SW 1271 (cell line): ENCODE results near the gene SLC25A47.
"Not testable (repeated sequence)": the region's sequence is repeated elsewhere in the genome, so short reads cannot be mapped to it uniquely, and the experiment has no call there.

Source experiments
- DNase-seq, 2 experiments: peaks; one replicate each; lab custom pipeline; 2025; lab: John Stamatoyannopoulos, UW

Gene SLC25A47

GRCh38 chr14:100289916-100290606 is 33.1 kb upstream of the SLC25A47 start:
- no peak for DNase-seq

GRCh38 chr14:100290607-100291304 is 32.4 kb upstream of the SLC25A47 start:
- no peak for DNase-seq

GRCh38 chr14:100291305-100292075 is 31.6 kb upstream of the SLC25A47 start:
- DNase-seq: no peak

GRCh38 chr14:100292301-100292775 is 30.8 kb upstream of the SLC25A47 start:
- no peak for DNase-seq

GRCh38 chr14:100292776-100293461 is 30.2 kb upstream of the SLC25A47 start:
- DNase-seq: no peak

- no peak for DNase-seq
These were observed 29.5 kb upstream of the SLC25A47 start for GRCh38 chr14:100293497-100294212.

GRCh38 chr14:100294213-100294962 is 28.8 kb upstream of the SLC25A47 start:
- DNase-seq: no peak

- DNase-seq: no peak
These were observed 28.2 kb upstream of the SLC25A47 start for GRCh38 chr14:100294963-100295330.

- DNase-seq: no peak
These were observed 27.6 kb upstream of the SLC25A47 start for GRCh38 chr14:100295376-100296105.

GRCh38 chr14:100296106-100296651 is 27.0 kb upstream of the SLC25A47 start:
- DNase-seq: no peak

GRCh38 chr14:100296729-100297128 is 26.4 kb upstream of the SLC25A47 start:
- not testable (repeated sequence) for DNase-seq

GRCh38 chr14:100297320-100298300 is 25.5 kb upstream of the SLC25A47 start:
- DNase-seq: no peak

- DNase-seq: no peak
These were observed 24.4 kb upstream of the SLC25A47 start for GRCh38 chr14:100298551-100299237.

GRCh38 chr14:100299238-100299560 is 23.9 kb upstream of the SLC25A47 start:
- DNase-seq: no peak

- DNase-seq: no peak
These were observed 20.5 kb upstream of the SLC25A47 start for GRCh38 chr14:100302616-100303015.

GRCh38 chr14:100303179-100303578 is 20.0 kb upstream of the SLC25A47 start:
- no peak for DNase-seq

GRCh38 chr14:100303925-100304324 is 19.2 kb upstream of the SLC25A47 start:
- DNase-seq: no peak

- no peak for DNase-seq
These were observed 18.3 kb upstream of the SLC25A47 start for GRCh38 chr14:100304825-100305323.
